IMR-90 (cell line): ENCODE data around the gene PITPNC1. TPM values are rescaled to one million over a fixed set of nuclear protein-coding genes. Genes with fewer than 3 reads are reported as not detected.

ENCODE experiments used
- ATAC-seq: fragments of 200-7000 bp; cut with Tn5 transposase; 2 replicates; pipeline ENCODE4 v1.9.1; 2020; ENCODE audit warnings: low read depth, mild to moderate bottlenecking, moderate library complexity
- BruUV-seq: library from RNA; stranded (reverse); fragments of 400-500 nt; replicated peaks from 2 replicates; lab custom pipeline; 2021; lab: Mats Ljungman, UMichigan
- CTCF ChIA-PET: fragments of 300-600 bp; formaldehyde crosslinking; extraction: SDS; loops from one replicate; lab custom pipeline; 2021; ENCODE audit warnings: antibody characterized with exemption; lab: Yijun Ruan, JAX
- POLR2A ChIA-PET: fragments of 300-600 bp; sonication (Branson Sonifier 250); formaldehyde crosslinking; loops from one replicate; lab custom pipeline; 2022; ENCODE audit warnings: antibody characterized with exemption; ENCODE audit not compliant: unreplicated experiment; lab: Charles Lee
- DNase-seq: peaks from one replicate; pipeline ENCODE4 v3.0.0; 2013
- H2AFZ ChIP-seq: replicated peaks from 2 replicates; pipeline ENCODE3; 2013; ENCODE audit warnings: low read length, mild to moderate bottlenecking; ENCODE audit not compliant: poor library complexity
- H2AK5ac ChIP-seq: 2 replicates; pipeline ENCODE4 v1.6.1; 2013; ENCODE audit warnings: low read depth, low read length, inconsistent platforms
- H2AK9ac ChIP-seq: replicated peaks from 2 replicates; pipeline ENCODE3; 2013; ENCODE audit warnings: mild to moderate bottlenecking, low read depth, low read length, moderate library complexity; ENCODE audit not compliant: poor library complexity
- H2BK120ac ChIP-seq: 2 replicates; pipeline ENCODE4 v1.6.1; 2013; ENCODE audit warnings: low read depth, low read length, inconsistent platforms
- H2BK15ac ChIP-seq: 3 replicates; pipeline ENCODE4 v1.6.1; 2013; ENCODE audit warnings: low read depth, low read length, inconsistent platforms
- H2BK20ac ChIP-seq: 2 replicates; pipeline ENCODE4 v1.6.1; 2013; ENCODE audit warnings: low read depth, mild to moderate bottlenecking, inconsistent platforms, low read length, moderate library complexity
- H2BK5ac ChIP-seq: 2 replicates; pipeline ENCODE4 v1.6.1; 2013; ENCODE audit warnings: mild to moderate bottlenecking, low read depth, low read length, inconsistent platforms; ENCODE audit not compliant: poor library complexity, severe bottlenecking
- H3K14ac ChIP-seq: replicated peaks from 2 replicates; pipeline ENCODE4 v1.6.1; 2013; ENCODE audit warnings: low read depth, low read length, inconsistent platforms
- H3K18ac ChIP-seq: 2 replicates; pipeline ENCODE4 v1.6.1; 2013; ENCODE audit warnings: low read depth, low read length, control low read depth
- H3K23ac ChIP-seq: 2 replicates; pipeline ENCODE4 v1.6.1; 2013; ENCODE audit warnings: low read depth, low read length, inconsistent platforms
- H3K27ac ChIP-seq: 2 replicates; pipeline ENCODE4 v1.5.1; 2013; ENCODE audit warnings: mild to moderate bottlenecking, control low read depth, low read length; ENCODE audit not compliant: insufficient read depth
- H3K27me3 ChIP-seq: 2 replicates; pipeline ENCODE4 v1.6.1; 2013; ENCODE audit warnings: low read length; ENCODE audit not compliant: control insufficient read depth, insufficient read depth
- H3K36me3 ChIP-seq: 2 replicates; pipeline ENCODE4 v1.6.1; 2013; ENCODE audit warnings: low read length, mixed read lengths; ENCODE audit not compliant: control insufficient read depth, insufficient read depth
- H3K4ac ChIP-seq: 2 replicates; pipeline ENCODE4 v1.6.1; 2013; ENCODE audit warnings: low read depth, low read length, inconsistent platforms
- H3K4me1 ChIP-seq: 2 replicates; pipeline ENCODE4 v1.6.1; 2013; ENCODE audit warnings: low read length, mixed read lengths; ENCODE audit not compliant: control insufficient read depth, insufficient read depth
- H3K4me2 ChIP-seq: 2 replicates; pipeline ENCODE4 v1.6.1; 2013; ENCODE audit warnings: low read depth, mild to moderate bottlenecking, control low read depth, low read length, moderate library complexity
- H3K4me3 ChIP-seq: 2 replicates; pipeline ENCODE4 v1.5.1; 2013; ENCODE audit warnings: low read depth, mild to moderate bottlenecking, control low read depth, low read length, moderate library complexity; ENCODE audit not compliant: insufficient read depth
- H3K56ac ChIP-seq: 2 replicates; pipeline ENCODE4 v1.6.1; 2013; ENCODE audit warnings: low read length, inconsistent platforms; ENCODE audit not compliant: insufficient read depth; ENCODE audit errors: extremely low read depth
- H3K79me1 ChIP-seq, 2 experiments: 2 replicates each; pipeline ENCODE4 v1.6.1; 2013; ENCODE audit warnings: low read length in 2 of 2, inconsistent platforms in 1 of 2, low read depth in 1 of 2
- H3K9ac ChIP-seq: 2 replicates; pipeline ENCODE4 v1.6.1; 2013; ENCODE audit warnings: low read depth, low read length, control low read depth
- H3K9me1 ChIP-seq: 2 replicates; pipeline ENCODE4 v1.6.1; 2013; ENCODE audit warnings: low read length, inconsistent platforms; ENCODE audit not compliant: insufficient read depth
- H3K9me3 ChIP-seq: 2 replicates; pipeline ENCODE4 v1.6.1; 2013; ENCODE audit warnings: low read length; ENCODE audit not compliant: control insufficient read depth, insufficient read depth
- H4K20me1 ChIP-seq: 2 replicates; pipeline ENCODE4 v1.6.1; 2013; ENCODE audit warnings: low read length, inconsistent platforms; ENCODE audit not compliant: insufficient read depth
- H4K5ac ChIP-seq: 2 replicates; pipeline ENCODE4 v1.6.1; 2013; ENCODE audit warnings: mild to moderate bottlenecking, low read depth, low read length, control low read depth
- H4K8ac ChIP-seq, 2 experiments: 2 replicates each; pipeline ENCODE4 v1.6.1; 2013; ENCODE audit warnings: low read depth in 2 of 2, low read length in 2 of 2, control low read depth in 1 of 2, inconsistent platforms in 1 of 2
- H4K91ac ChIP-seq: 2 replicates; pipeline ENCODE4 v1.6.1; 2013; ENCODE audit warnings: low read depth, low read length, inconsistent platforms; ENCODE audit not compliant: insufficient read depth
- SMC3 ChIP-seq: fragments of 150-350 bp; IDR thresholded peaks from 2 replicates; pipeline ENCODE4 v1.6.1; 2016; ENCODE audit warnings: low read depth, mild to moderate bottlenecking, antibody characterized with exemption, low read length, moderate library complexity
- WGBS, 2 experiments: methylation state at CpG; one replicate each; pipeline versions ENCODE4 v1.1.5 to v1.1.7; 2013; ENCODE audit warnings: missing lambda C conversion rate in 2 of 2; ENCODE audit not compliant: insufficient read length in 1 of 2; ENCODE audit errors: extremely low coverage in 2 of 2; 5-methylcytosine and 5-hydroxymethylcytosine counted together
- dilution Hi-C: fragments of 300-500 bp; cut with HindIII; formaldehyde crosslinking; loops from one replicate; pipeline ENCODE4 v1.14.3; 2018; ENCODE audit warnings: low sequenced_read_pairs; ENCODE audit not compliant: unreplicated experiment
- in situ Hi-C: fragments of 300-500 bp; cut with MboI; formaldehyde crosslinking; loops from 3 replicates; pipeline ENCODE4 v1.14.3; 2019; ENCODE audit warnings: low sequenced_read_pairs, inconsistent platforms, mixed read lengths
- intact Hi-C: fragments of 100-400 bp; cut with micrococcal nuclease; formaldehyde crosslinking; loops from 2 replicates; pipeline ENCODE4 v1.10.0; 2022
- polyA plus RNA-seq, 3 experiments: library from polyadenylated mRNA; depleted of rRNA; stranded (reverse); fragments of >200 nt; gene quantifications; 2 replicates each; pipeline ENCODE4 v1.2.3, GENCODE V29; 2012; ENCODE audit warnings: low replicate concordance in 1 of 3
- total RNA-seq: library from RNA; depleted of rRNA; stranded (reverse); fragments of >200 nt; gene quantifications from 2 replicates; pipeline ENCODE4 v1.2.3, GENCODE V29; 2012

The PITPNC1 gene
- total and polyA plus RNA-seq, 2 of the 4 experiments (the other 2 are of a cell fraction), result 4.1 TPM

DNA sequence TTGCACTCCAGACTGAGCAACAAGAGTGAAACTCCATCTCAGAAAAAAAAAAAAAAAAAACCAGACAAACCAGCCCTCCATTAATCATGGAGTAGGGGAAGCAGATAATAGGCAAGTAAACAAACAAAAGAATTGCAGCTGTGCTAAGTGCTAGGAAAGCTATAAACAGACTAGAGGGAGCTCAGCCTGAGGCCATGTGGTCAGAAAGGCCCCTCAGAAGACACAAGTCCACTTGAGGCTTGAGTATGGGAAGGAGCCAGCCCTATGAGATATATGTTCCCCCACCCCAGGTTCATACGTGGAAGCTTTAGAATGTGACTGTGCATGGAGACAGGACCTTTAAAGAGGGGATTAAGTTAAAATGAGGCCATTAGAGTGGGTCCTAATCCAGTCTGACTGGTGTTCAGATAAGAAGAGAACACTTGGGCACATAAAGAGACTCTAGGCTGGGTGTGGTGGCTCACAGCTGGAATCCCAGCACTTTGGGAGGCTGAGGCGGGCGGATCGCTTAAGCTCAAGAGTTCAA lies 208.1 kb downstream of the PITPNC1 start:
- no peak for TF ChIP-seq SMC3
- in situ Hi-C loops (no loop called here), intact Hi-C loops (no loop called here), dilution Hi-C loops (no loop called here)
- Histone ChIP-seq H4K5ac (no peak overlapping the region), H3K23ac (no peak overlapping the region), H2AFZ (no peak overlapping the region), H3K27me3 (no peaks in the 10 kb centered on the region), H3K4me3 (no peak overlapping the region), H3K18ac (no peak overlapping the region), H3K9me1 (no peaks in the 10 kb centered on the region), H3K56ac (no peak overlapping the region), H2BK15ac (no peak overlapping the region), H2BK20ac (no peak overlapping the region), H2AK5ac (no peak overlapping the region), H4K20me1 (no peaks in the 10 kb centered on the region), H2BK5ac (no peak overlapping the region), H3K79me1 (no peaks in the 10 kb centered on the region), H2BK120ac (no peak overlapping the region), H3K36me3 (no peaks in the 10 kb centered on the region; the same call in 1 of the 2 replicates), H3K14ac (no peak overlapping the region), H3K4ac (no peak overlapping the region), H3K4me1 (no peaks in the 10 kb centered on the region; the same call in 1 of the 2 replicates), H3K9me3 (no peaks in the 10 kb centered on the region), H3K4me2 (no peak overlapping the region), H3K9ac (no peak overlapping the region), H3K27ac (no peak overlapping the region), H2AK9ac (no peak overlapping the region), H4K91ac (no peak overlapping the region), H4K8ac (no peak overlapping the region)
- POLR2A ChIA-PET, result no interaction called here
- no TSS peak for BruUV-seq
- no peak for ATAC-seq
- WGBS, 2 experiments, result no CpG with 5 or more reads among the region's 4 CpGs
- CTCF ChIA-PET, result interaction anchor here (0.6 kb wide), 1 partner anchor 384 kb away, joined by 6 read pairs; no protein-coding TSS in a partner anchor
- DNase-seq, result peak; percentile 40
